ENCODE results near the gene PDCD10.

Gene PDCD10

DNA sequence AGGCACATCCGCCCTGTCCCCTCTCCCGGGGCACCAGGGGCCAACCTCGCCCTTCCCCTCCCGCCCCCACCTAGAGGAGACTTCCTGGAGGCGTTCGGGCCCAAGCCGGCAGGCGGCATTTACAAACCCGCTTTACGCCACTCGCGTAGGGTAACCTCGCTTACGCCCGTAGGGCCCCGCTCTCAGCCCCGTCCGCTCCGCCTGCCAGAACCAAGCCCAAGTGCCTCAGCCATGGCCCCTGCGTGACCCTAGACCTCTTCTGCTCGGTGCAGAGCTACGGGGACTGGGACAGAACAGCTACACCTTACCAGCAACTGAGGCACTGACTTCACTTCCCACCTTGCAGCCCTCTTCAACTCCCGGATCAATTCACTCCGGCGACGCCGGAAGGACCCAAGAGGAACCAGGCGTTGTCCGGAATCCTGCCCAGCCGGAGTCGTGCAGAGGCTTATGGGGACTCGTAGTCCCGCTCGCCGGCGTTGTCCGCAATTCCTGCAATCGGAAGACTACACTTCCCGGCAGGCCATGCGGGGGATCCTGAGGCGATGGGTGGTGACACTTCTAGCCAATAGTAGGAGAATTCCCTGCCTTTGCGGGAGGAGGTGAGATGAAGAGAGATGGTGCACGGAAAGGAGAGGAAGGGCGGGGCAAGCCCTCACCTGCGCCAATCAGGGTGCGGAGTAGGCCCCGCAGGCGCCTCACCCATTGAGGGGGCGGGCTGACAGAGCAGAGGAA lies at the start of gene PDCD10:
Gene PDCD10 (minus strand): TSS at position 395 of the 735 bp plus-strand sequence. CDS start 14,735 bp downstream, outside the sequence.
- peak; percentile 99 for DNase-seq

DNA sequence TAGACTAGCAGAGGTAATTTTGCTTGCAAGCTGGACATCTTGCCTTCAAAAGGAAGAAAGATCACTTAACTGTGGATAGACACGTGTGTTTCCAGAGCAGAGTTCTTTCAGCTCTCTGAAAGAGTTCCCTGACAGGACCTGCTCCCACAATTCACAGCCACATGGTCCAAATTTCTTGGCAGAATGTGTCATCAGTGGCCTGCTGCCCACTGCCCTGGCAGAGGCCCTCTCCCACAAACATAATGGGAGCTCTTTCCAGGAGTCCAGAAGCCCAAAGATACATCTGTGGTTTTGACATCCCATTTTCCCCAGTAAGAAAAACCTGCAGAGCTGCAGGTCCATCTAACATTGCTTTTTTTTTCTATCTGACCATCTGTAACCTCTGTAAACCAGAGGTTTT lies 49.1 kb upstream of the PDCD10 start:
- peak; percentile 55 for DNase-seq

GRCh38 chr3:167780214-167780883 lies 45.7 kb upstream of the PDCD10 start:
- DNase-seq: no peak

- no peak for DNase-seq
Measured at GRCh38 chr3:167777356-167777755, 42.7 kb upstream of the PDCD10 start.

DNA sequence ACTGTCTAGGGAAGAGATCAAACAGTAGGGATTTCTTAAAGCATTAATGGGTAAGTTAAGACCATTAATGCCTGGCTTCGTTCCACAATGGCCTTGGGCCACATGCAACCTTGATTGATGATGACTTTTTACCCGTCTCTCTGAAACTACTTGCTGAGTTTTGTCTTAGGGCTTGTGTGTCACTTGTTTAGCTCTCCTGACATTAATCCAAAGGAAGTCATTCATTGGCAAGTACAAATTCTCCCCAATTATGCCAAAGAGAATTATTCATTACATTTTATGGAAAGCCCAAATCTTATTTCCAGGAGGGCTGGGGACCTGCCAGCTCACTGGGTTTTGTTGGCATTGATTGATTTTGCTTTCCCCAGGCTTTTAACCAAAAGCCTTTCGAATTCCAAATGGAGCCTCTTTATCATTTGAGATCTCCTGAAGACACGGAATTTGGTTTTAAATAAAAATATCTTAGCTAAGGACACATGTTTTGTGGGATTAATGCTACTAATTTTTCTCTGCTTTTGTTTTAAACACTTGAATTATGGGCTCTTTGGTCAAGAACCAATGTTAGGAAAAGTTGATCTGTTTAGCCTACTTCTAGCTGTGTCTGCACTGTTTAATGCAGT lies 41.5 kb upstream of the PDCD10 start:
- DNase-seq: no peak

DNA sequence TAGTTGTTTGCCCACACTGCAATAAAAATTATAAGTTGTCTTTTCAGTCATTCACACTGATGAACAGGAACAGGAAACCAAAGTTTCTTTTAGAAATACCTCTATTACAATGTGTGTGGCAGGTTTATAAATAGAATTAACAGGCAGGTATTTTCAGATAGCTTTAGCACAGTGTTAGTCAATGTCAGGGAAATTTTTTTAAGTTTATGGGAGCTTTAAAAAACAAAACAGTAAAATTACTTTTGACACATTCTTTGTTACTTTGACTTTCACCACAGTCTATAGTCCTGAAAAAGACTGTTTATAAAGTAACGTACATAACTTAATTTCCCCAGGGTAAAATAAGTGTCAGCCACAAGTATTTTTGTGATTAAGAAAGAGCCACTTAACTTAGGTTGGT lies 38.9 kb upstream of the PDCD10 start:
- no peak for DNase-seq

- DNase-seq: no peak
Measured at GRCh38 chr3:167772992-167773391, 38.3 kb upstream of the PDCD10 start.

- DNase-seq: no peak
Measured at GRCh38 chr3:167762296-167762695, 27.6 kb upstream of the PDCD10 start.

DNA sequence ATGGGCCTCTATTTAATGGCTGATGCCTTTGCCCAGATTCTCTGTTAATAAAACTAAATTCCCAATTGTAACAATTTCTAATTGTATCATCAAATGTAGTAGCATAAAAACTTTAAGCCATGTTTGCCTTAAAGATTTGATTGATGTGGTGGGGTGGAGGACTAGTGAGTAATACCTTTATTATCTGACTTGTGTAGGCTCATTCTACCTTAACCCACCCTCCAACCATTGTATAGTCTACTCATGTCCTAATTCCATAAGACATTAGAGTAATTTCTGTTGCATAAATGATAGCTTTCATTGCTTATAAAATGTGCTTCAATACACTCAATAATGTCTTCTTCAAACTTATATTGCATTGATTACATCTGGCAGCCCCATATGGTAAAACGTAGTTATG lies 26.6 kb upstream of the PDCD10 start:
- DNase-seq: no peak

GRCh38 chr3:167754049-167754448 lies 19.4 kb upstream of the PDCD10 start:
- DNase-seq: no peak

DNA sequence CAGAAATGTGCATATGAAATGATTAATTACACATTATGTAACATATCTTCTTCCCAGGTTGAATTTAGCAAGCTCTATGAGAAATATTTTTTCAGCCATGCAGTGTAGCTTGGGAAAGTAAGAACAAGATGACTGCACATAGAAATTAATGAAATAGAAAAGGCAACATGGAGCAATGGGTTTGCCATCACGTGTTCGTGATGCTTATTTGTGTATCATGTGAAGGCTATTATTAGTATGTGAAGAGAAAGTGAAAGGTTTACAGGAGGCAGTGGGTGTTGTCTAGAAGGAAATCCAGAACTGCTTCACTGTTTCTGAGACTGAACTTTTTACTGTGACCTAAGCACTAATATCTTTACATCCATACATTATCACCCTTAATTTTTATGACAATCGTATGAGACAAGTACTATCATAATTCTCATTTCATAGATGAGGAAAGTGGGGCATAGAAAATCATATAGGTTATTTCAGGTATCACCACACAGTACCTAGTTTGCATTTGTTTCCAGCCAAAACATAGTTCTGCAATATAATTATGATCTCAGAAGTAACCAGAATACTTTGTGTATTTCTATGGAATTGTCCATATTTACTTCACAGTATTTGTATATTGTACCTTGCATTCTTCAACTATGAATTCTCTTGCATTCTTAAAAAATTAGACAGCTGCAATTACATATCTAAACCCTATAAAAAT lies 15.7 kb upstream of the PDCD10 start:
- no peak for DNase-seq

GRCh38 chr3:167749728-167750127 lies 15.0 kb upstream of the PDCD10 start:
- DNase-seq: no peak

DNA sequence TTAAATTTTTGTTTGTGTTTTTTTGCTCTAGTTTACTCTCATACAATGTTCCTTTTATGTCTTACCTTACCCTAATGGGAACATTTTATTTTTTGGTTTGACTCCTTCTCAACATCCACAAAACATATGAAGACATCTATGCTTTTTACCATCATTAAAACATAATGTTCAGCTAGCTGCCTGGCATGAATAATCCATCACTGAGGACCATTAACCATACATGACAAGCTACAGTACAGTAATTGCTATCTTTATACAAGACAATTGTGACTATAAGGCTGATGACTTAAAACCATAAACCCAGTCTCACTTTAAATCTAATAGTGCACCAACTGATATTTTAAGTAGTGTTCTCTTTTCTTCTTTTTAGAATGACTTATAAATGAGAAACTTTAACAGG lies 14.5 kb upstream of the PDCD10 start:
- DNase-seq: no peak

DNA sequence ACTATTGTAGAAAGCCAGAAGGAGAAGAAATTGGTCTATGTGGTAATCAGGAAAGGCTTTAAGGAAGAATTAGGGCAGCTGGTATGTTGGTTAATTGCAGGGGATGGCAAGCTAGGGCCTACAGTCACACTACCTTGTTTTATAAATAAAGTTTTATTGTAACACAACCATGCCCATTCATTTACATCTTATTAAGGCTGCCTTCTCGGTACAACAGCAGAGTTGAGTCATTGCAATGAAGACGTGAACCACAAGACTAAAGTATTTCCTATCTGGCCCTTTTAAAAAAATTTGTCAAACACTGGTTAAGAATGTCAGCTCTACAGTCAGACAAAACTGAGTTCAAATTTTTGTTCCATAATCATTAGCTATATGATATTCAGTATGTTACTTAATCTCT lies 9.1 kb upstream of the PDCD10 start:
- no peak for DNase-seq

DNA sequence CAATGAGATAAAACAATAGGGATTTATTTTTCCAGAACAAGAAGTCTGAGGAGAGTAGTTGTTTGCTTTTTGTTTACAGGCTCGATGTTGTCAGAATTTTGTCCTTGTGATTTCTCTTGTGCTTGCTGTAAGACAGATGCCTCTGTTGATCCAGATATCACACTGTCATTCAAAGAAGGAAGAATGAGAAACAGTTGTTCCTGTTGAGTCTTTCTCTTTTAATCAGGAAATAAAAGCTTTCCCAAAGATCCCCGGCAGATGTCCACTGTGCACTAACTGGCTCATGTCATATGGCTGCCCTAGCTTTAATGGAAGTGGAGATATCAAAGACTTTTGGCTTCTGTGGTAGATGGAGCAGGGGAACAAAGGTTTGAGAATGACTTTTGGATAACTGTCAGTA lies 7.6 kb upstream of the PDCD10 start:
- DNase-seq: peak; percentile 43

- peak; percentile 57 for DNase-seq
Measured at GRCh38 chr3:167740961-167741587, 6.4 kb upstream of the PDCD10 start.

DNA sequence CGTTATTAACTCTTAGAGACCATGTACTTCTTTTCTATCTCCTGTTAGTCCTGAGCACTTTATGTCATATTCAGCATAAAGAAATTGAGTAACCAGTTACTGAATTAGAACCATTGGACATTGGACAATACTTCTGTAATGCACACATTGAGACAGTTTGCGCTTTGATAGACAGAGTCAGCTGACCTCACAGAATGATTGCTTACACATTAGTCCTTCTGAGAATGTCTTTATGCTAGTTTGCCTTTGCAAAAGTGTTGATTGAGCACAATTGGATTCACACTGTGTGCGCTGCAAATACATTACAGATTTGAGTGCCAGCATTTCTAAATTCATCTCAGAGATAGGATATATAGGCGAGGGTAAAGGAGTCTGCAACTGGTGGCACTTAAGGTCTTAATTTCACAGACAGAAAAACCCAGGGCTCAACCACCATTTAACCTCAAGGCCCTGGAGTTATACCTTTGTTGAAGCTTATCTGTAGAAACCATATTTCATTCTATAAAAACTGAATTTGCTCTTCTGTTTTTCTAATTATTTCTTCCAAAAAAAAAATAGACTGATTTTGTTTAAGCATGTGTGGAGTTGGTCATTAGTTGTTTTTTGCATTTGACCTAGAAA lies 4.6 kb upstream of the PDCD10 start:
- DNase-seq: peak; percentile 17

DNA sequence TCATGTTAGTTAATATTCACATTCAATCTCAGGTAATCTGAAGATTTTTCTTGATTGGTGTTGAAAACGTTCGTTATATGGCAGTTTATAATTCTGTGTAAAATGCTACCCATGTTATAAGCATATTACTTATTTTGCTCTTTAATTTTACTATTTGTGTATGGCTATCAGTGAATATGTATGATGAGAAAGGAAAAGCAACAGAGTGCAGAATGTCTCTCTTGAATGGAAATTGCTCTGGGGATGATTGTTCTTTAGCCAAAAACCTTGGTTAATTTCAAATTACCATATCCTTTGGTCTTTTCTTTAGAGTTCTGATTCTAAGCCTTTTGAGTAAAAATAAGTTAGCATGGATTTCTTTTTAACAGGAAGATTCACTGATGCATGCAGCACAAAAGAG lies 3.3 kb upstream of the PDCD10 start:
- DNase-seq: no peak

- DNase-seq: no peak
Measured at GRCh38 chr3:167736997-167737396, 2.3 kb upstream of the PDCD10 start.

DNA sequence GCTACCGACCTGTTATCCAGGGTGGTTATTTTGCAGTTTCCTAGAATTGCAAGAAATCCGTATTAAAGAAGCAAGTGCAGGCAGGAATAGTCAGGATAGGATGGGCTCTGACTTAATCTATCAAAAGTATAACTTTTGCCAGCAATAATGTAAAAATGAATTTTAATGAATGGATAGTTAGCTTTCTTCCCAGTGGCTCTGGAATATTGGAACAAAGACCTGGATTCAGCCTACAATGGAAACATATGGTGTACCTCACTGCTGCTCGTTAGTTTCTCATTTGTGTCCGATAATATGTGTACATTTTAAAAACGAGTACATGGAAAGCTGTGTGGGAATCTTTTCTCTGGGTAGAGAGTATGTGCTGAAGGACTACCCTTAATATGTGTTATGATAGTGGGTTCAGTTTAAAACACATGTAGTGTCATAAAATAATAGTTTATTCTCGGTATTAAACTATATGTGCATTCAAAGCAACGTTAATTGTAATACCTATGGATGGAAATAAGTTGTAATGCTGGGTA lies 1.6 kb upstream of the PDCD10 start:
- DNase-seq: peak; percentile 26

- DNase-seq: peak; percentile 92
Measured at GRCh38 chr3:167735233-167736138, 794 bp upstream of the PDCD10 start, which contains the start of gene SERPINI1. Gene SERPINI1 (plus strand): TSS chr3:167735721. CDS start chr3:167789129, 53,408 bp downstream.
